GM13977 (cell line): ENCODE data around the gene PDK2.

Source experiments
- DNase-seq: peaks from one replicate; pipeline ENCODE4 v3.0.0; 2012; ENCODE audit warnings: low spot score
- CTCF ChIP-seq: IDR thresholded peaks from 2 replicates; pipeline ENCODE4 v1.5.1; 2012; ENCODE audit warnings: mild to moderate bottlenecking, control low read depth; ENCODE audit not compliant: insufficient read depth; ENCODE audit errors: extremely low read depth, missing control alignments
- in situ Hi-C: fragments of 300-500 bp; cut with MboI; formaldehyde crosslinking; loops from one replicate; pipeline ENCODE4 v1.12.0; 2022; ENCODE audit warnings: low sequenced_read_pairs, low pct_unique_long_range_greater_than_20kb, mixed read lengths, inconsistent platforms; ENCODE audit not compliant: unreplicated experiment

Gene PDK2

GRCh38 chr17:50132104-50132794 is 37.1 kb downstream of the PDK2 start:
- no peak for TF ChIP-seq CTCF
- in situ Hi-C loops, result no loop called here
- peak; percentile 51 for DNase-seq

GRCh38 chr17:50133028-50133768 is 38.0 kb downstream of the PDK2 start:
- in situ Hi-C loops, result no loop called here
- DNase-seq, result no peak
- TF ChIP-seq CTCF, result no peak

GRCh38 chr17:50133769-50134099 is 38.6 kb downstream of the PDK2 start:
- TF ChIP-seq CTCF, result no peak
- DNase-seq, result no peak
- in situ Hi-C loops, result no loop called here

- DNase-seq, result no peak
- in situ Hi-C loops, result no loop called here
- TF ChIP-seq CTCF, result no peak
These were observed 39.3 kb downstream of the PDK2 start for GRCh38 chr17:50134206-50135110.

GRCh38 chr17:50135316-50136095 is 40.4 kb downstream of the PDK2 start:
- TF ChIP-seq CTCF, result no peak
- in situ Hi-C loops, result no loop called here
- DNase-seq, result no peak

GRCh38 chr17:50136096-50136687 is 41.0 kb downstream of the PDK2 start:
- in situ Hi-C loops, result no loop called here
- DNase-seq, result no peak
- no peak for TF ChIP-seq CTCF
